Liver (tissue), 9 donors: Measurements from ENCODE around the gene TEFM. TPM values are rescaled to one million over a fixed set of nuclear protein-coding genes. Genes with fewer than 3 reads are reported as not detected.

ENCODE experiments used
- DNase-seq: peaks from one replicate; pipeline ENCODE4 v3.0.0-alpha.2; 2017; ENCODE audit warnings: low spot score
- H3K27ac ChIP-seq, 2 donors: one replicate each; pipeline ENCODE4 v1.7.0; 2013; ENCODE audit warnings: inconsistent platforms in 2 of 2, low read length in 2 of 2, control low read depth in 1 of 2, low read depth in 1 of 2, mild to moderate bottlenecking in 1 of 2
- H3K27me3 ChIP-seq, 4 donors: one replicate each; pipeline versions ENCODE4 v1.6.1 to v1.7.0; 2013; ENCODE audit warnings: low read length in 3 of 4, inconsistent platforms in 1 of 4, mild to moderate bottlenecking in 1 of 4, moderate library complexity in 1 of 4; ENCODE audit not compliant: control insufficient read depth in 4 of 4, insufficient read depth in 4 of 4
- H3K36me3 ChIP-seq, 4 donors: one replicate each; pipeline versions ENCODE4 v1.6.1 to v1.7.0; 2013; ENCODE audit warnings: low read length in 3 of 4, mild to moderate bottlenecking in 3 of 4, low read depth in 1 of 4, moderate library complexity in 1 of 4; ENCODE audit not compliant: control insufficient read depth in 4 of 4, insufficient read depth in 3 of 4
- H3K4me1 ChIP-seq, 4 donors: one replicate each; pipeline versions ENCODE4 v1.6.1 to v1.7.0; 2013; ENCODE audit warnings: low read length in 3 of 4, mild to moderate bottlenecking in 3 of 4, moderate library complexity in 1 of 4; ENCODE audit not compliant: control insufficient read depth in 4 of 4, insufficient read depth in 4 of 4
- H3K4me3 ChIP-seq, 3 donors: one replicate each; pipeline versions ENCODE4 v1.6.1 to v1.7.0; 2013; ENCODE audit warnings: low read length in 3 of 3, control low read depth in 1 of 3, low read depth in 1 of 3, mild to moderate bottlenecking in 1 of 3
- H3K9ac ChIP-seq, 2 donors: one replicate each; pipeline ENCODE4 v1.7.0; 2013; ENCODE audit warnings: low read length in 2 of 2, mild to moderate bottlenecking in 2 of 2, moderate library complexity in 2 of 2, control low read depth in 1 of 2, low read depth in 1 of 2
- H3K9me3 ChIP-seq, 4 donors: one replicate each; pipeline versions ENCODE4 v1.6.1 to v1.7.0; 2013; ENCODE audit warnings: low read length in 3 of 4; ENCODE audit not compliant: control insufficient read depth in 4 of 4
- ATF3 ChIP-seq: IDR thresholded peaks from 2 replicates; pipeline ENCODE4 v1.6.1; 2016; ENCODE audit warnings: antibody characterized with exemption
- CTCF ChIP-seq: fragments of 150-350 bp; IDR thresholded peaks from 2 replicates; pipeline ENCODE4 v1.5.1; 2017; ENCODE audit warnings: improper control_type of control experiment, low read depth, low read length; ENCODE audit not compliant: missing input control
- EGR1 ChIP-seq, 2 donors: IDR thresholded peaks; 2 replicates each; pipeline ENCODE4 v1.6.1; 2016 to 2018; ENCODE audit warnings: antibody characterized with exemption in 2 of 2, low read depth in 2 of 2
- FOXA1 ChIP-seq: IDR thresholded peaks from 2 replicates; pipeline ENCODE4 v1.6.1; 2016; ENCODE audit warnings: antibody characterized with exemption
- FOXA2 ChIP-seq: IDR thresholded peaks from 2 replicates; pipeline ENCODE4 v1.6.1; 2016; ENCODE audit warnings: antibody characterized with exemption
- GABPA ChIP-seq, 2 donors: IDR thresholded peaks in 1 of 2; conservative IDR thresholded peaks in 1 of 2; 2 replicates each; pipeline ENCODE4 v1.6.1; 2016; ENCODE audit warnings: antibody characterized with exemption in 2 of 2, mild to moderate bottlenecking in 1 of 2, moderate library complexity in 1 of 2
- HNF4A ChIP-seq, 2 donors: conservative IDR thresholded peaks; 2 replicates each; pipeline ENCODE4 v1.6.1; 2016; ENCODE audit warnings: antibody characterized with exemption in 2 of 2, mild to moderate bottlenecking in 2 of 2
- JUND ChIP-seq, 2 donors: IDR thresholded peaks; 2 replicates each; pipeline ENCODE4 v1.6.1; 2016; ENCODE audit warnings: antibody characterized with exemption in 2 of 2
- NR2F2 ChIP-seq: IDR thresholded peaks from 2 replicates; pipeline ENCODE4 v1.6.1; 2016; ENCODE audit warnings: antibody characterized with exemption
- RAD21 ChIP-seq, 2 donors: IDR thresholded peaks; 2 replicates each; pipeline ENCODE4 v1.6.1; 2016; ENCODE audit warnings: antibody characterized with exemption in 2 of 2, mild to moderate bottlenecking in 2 of 2
- REST ChIP-seq: IDR thresholded peaks from 2 replicates; pipeline ENCODE4 v1.6.1; 2016; ENCODE audit warnings: antibody characterized with exemption, mild to moderate bottlenecking
- SP1 ChIP-seq: IDR thresholded peaks from 2 replicates; pipeline ENCODE4 v1.6.1; 2018; ENCODE audit warnings: antibody characterized with exemption, mild to moderate bottlenecking
- TAF1 ChIP-seq: conservative IDR thresholded peaks from 2 replicates; pipeline ENCODE4 v1.6.1; 2016; ENCODE audit warnings: antibody characterized with exemption, mild to moderate bottlenecking
- YY1 ChIP-seq: IDR thresholded peaks from 2 replicates; pipeline ENCODE4 v1.6.1; 2016; ENCODE audit warnings: antibody characterized with exemption, mild to moderate bottlenecking
- ZBTB33 ChIP-seq: IDR thresholded peaks from 2 replicates; pipeline ENCODE4 v1.6.1; 2016; ENCODE audit warnings: antibody characterized with exemption
- WGBS: extraction: QIAGEN DNeasy Blood & Tissue Kit; methylation state at CpG from one replicate; pipeline ENCODE4 v1.1.7; 2013; 5-methylcytosine and 5-hydroxymethylcytosine counted together
- polyA plus RNA-seq, 2 donors: library from polyadenylated mRNA; stranded (reverse) in 1 of 2; unstranded in 1 of 2; fragments of 200-250 nt in 1 of 2; fragments of >200 nt in 1 of 2; fragmentation: Nextera tagmentation in 1 of 2; extraction: Ambion mirVana in 1 of 2; gene quantifications; one replicate each; pipeline versions ENCODE4 v1.2.1 to v1.2.3, GENCODE V29; 2013 to 2015
- total RNA-seq, 2 donors: library from RNA; depleted of rRNA; stranded (reverse); fragments of >200 nt; gene quantifications; one replicate each; pipeline ENCODE4 v1.2.3, GENCODE V29; 2014
- donor health status: healthy.
- donor health status: healthy.
- donor health status: healthy.
- donor health status: healthy.
- donor health status: healthy.

TEFM gene
- total and polyA plus RNA-seq, 4 donors, result 5.1 to 16.7 (median 10.5) TPM

GRCh38 chr17:30920282-30920681 is 14.2 kb upstream of the TEFM start:
- H3K4me1 ChIP-seq, result peaks cover 5 to 16% (median 8%) of the 10 kb centered on the region in 4 donors
- no peaks in the 10 kb centered on the region for H3K27me3 ChIP-seq
- no peaks in the 10 kb centered on the region for H3K9me3 ChIP-seq
- 67% methylated on average over 4 of the region's 4 CpGs for WGBS
- H3K4me3 ChIP-seq, result no peak overlapping the region
- no peaks in the 10 kb centered on the region for H3K36me3 ChIP-seq
- H3K27ac ChIP-seq, result no peak overlapping the region
- peak; percentile 58 for TF ChIP-seq NR2F2
- TF ChIP-seq HNF4A (conservative IDR thresholded peaks at IDR 0.05), result no peak
- H3K9ac ChIP-seq, result no peak overlapping the region
- DNase-seq, result no peak

GRCh38 chr17:30917050-30917449 is 11.0 kb upstream of the TEFM start:
- Histone ChIP-seq H3K27me3 (no peaks in the 10 kb centered on the region), H3K9me3 (no peaks in the 10 kb centered on the region), H3K4me1 (peaks cover 3 to 7% (median 5%) of the 10 kb centered on the region in 4 donors), H3K9ac (no peak overlapping the region), H3K27ac (no peak overlapping the region), H3K4me3 (no peak overlapping the region), H3K36me3 (no peaks in the 10 kb centered on the region)
- DNase-seq, result no peak
- TF ChIP-seq JUND (IDR thresholded peaks at IDR 0.05) (no peak), GABPA (IDR thresholded peaks at IDR 0.05 in 1 of 2, conservative IDR thresholded peaks at IDR 0.05 in 1 of 2) (no peak), FOXA1 (no peak), CTCF (no peak)

- no peaks in the 10 kb centered on the region for H3K27me3 ChIP-seq
- no peak overlapping the region for H3K9ac ChIP-seq
- H3K27ac ChIP-seq, result no peak overlapping the region
- 64% methylated on average over 5 of the region's 5 CpGs for WGBS
- no peaks in the 10 kb centered on the region for H3K4me1 ChIP-seq
- TF ChIP-seq ATF3 (no peak), NR2F2 (no peak), YY1 (no peak), TAF1 (no peak), HNF4A (conservative IDR thresholded peaks at IDR 0.05) (no peak), SP1 (no peak), EGR1 (IDR thresholded peaks at IDR 0.05; ENCODE audit: low read depth in 2 of 2) (no peak), ZBTB33 (no peak), REST (no peak), CTCF (no peak), FOXA2 (no peak), JUND (IDR thresholded peaks at IDR 0.05) (no peak), RAD21 (IDR thresholded peaks at IDR 0.05) (no peak)
- no peaks in the 10 kb centered on the region for H3K36me3 ChIP-seq
- no peak overlapping the region for H3K4me3 ChIP-seq
- no peak for DNase-seq
- H3K9me3 ChIP-seq, result no peaks in the 10 kb centered on the region
Measured at GRCh38 chr17:30915833-30916611, 10.0 kb upstream of the TEFM start.
